DOHH2 (cell line): Measurements from ENCODE around the gene CNTN1.

ENCODE experiments used
- H3F3A ChIP-seq: fragments of 200-600 bp; sonication (generic), shearing (Covaris generic); 2 replicates; pipeline ENCODE4 v1.6.0; 2016; ENCODE audit warnings: antibody characterized with exemption, mild to moderate bottlenecking; ENCODE audit not compliant: control insufficient read depth, insufficient read depth
- H3K27ac ChIP-seq: fragments of 200-600 bp; sonication (generic); 2 replicates; pipeline ENCODE4 v1.5.1; 2014; ENCODE audit warnings: low read depth, mild to moderate bottlenecking, low read length, moderate library complexity
- H3K27me3 ChIP-seq: fragments of 200-600 bp; sonication (generic); 2 replicates; pipeline ENCODE4 v1.6.1; 2014; ENCODE audit warnings: mild to moderate bottlenecking, low read length, mixed read lengths; ENCODE audit not compliant: control insufficient read depth
- H3K36me3 ChIP-seq: fragments of 200-600 bp; sonication (generic); 2 replicates; pipeline ENCODE4 v1.6.1; 2014; ENCODE audit warnings: mild to moderate bottlenecking, low read length, moderate library complexity, mixed read lengths; ENCODE audit not compliant: control insufficient read depth
- H3K4me1 ChIP-seq: fragments of 200-600 bp; sonication (generic); 2 replicates; pipeline ENCODE4 v1.6.1; 2014; ENCODE audit warnings: mild to moderate bottlenecking, low read length, mixed read lengths; ENCODE audit not compliant: control insufficient read depth
- H3K4me2 ChIP-seq: fragments of 200-600 bp; sonication (generic); 2 replicates; pipeline ENCODE4 v1.6.0; 2014; ENCODE audit warnings: mild to moderate bottlenecking, low read length, moderate library complexity
- H3K4me3 ChIP-seq: fragments of 200-600 bp; sonication (generic); 2 replicates; pipeline ENCODE4 v1.5.1; 2014; ENCODE audit warnings: mild to moderate bottlenecking, low read length, mixed read lengths
- H3K79me2 ChIP-seq: fragments of 200-600 bp; sonication (generic); 2 replicates; pipeline ENCODE4 v1.6.1; 2014; ENCODE audit warnings: mild to moderate bottlenecking, low read length, mixed read lengths; ENCODE audit not compliant: control insufficient read depth
- H3K9me2 ChIP-seq: fragments of 200-600 bp; sonication (generic); replicated peaks from 2 replicates; pipeline ENCODE4 v1.6.1; 2014; ENCODE audit warnings: mild to moderate bottlenecking, low read length, mixed read lengths; ENCODE audit not compliant: control insufficient read depth
- H3K9me3 ChIP-seq: fragments of 200-600 bp; sonication (generic); 2 replicates; pipeline ENCODE4 v1.6.1; 2014; ENCODE audit warnings: antibody characterized with exemption, low read length, mixed read lengths; ENCODE audit not compliant: control insufficient read depth, insufficient read depth
- H4K20me1 ChIP-seq: fragments of 200-600 bp; sonication (generic); 2 replicates; pipeline ENCODE4 v1.6.0; 2014; ENCODE audit warnings: low read depth, mild to moderate bottlenecking, antibody characterized with exemption, low read length, moderate library complexity; ENCODE audit not compliant: control insufficient read depth, insufficient read depth
- EZH2phosphoT487 ChIP-seq: fragments of 200-600 bp; sonication (generic); IDR thresholded peaks from 2 replicates; pipeline ENCODE4 v1.6.1; 2017; ENCODE audit warnings: borderline replicate concordance, mild to moderate bottlenecking, antibody characterized with exemption, low read length, moderate library complexity, mixed read lengths
- TF ChIP-seq, protein P1 (sequence below): fragments of 200-600 bp; sonication (generic); IDR thresholded peaks from one replicate; pipeline ENCODE4 v1.5.1; 2014; ENCODE audit warnings: antibody characterized with exemption, mild to moderate bottlenecking, low read depth, low read length; ENCODE audit not compliant: poor library complexity, severe bottlenecking

Gene CNTN1

DNA sequence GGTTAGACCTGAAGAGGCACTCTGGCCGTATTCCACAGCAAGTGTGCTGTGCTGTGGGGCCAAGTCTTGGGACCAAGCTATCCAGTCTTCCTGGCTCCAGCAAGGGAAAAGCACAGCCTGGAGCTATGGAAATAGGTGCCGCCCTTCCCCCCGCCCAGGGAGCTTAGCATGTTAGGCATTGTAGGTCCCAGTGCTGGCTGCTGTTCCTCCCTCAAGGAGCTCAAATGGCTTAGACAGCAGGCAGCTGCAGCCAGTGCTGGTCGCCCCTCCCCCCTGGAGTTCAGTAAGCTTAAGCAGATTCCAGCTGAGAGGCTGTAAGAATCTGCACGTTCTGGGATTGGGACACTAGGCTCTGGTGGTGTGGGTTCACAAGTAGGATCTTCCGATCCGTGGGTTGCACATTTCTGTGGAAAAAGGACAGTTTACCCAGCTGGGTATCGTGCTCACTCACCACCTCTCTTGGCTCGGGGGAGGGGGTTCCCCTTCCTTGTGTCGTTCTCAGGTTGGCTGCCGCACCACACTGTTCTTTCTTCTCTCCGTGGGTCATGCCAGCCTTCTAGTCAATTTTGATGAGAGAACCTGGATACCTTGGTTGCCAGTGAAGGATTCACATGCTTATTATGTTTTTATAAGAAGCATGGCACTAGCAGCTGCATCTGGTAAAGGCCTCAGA, 127.3 kb downstream of the CNTN1 start:
- Histone ChIP-seq H3K36me3 (no peaks in the 10 kb centered on the region), H3K4me2 (no peak overlapping the region), H3K4me3 (no peak overlapping the region), H3K4me1 (no peaks in the 10 kb centered on the region), H3K79me2 (no peaks in the 10 kb centered on the region), H3F3A (no peaks in the 10 kb centered on the region), H3K27ac (no peak overlapping the region), H3K9me3 (no peaks in the 10 kb centered on the region), H3K9me2 (no peaks in the 10 kb centered on the region), H3K27me3 (no peaks in the 10 kb centered on the region), H4K20me1 (no peaks in the 10 kb centered on the region)
- TF ChIP-seq, protein P1, sequence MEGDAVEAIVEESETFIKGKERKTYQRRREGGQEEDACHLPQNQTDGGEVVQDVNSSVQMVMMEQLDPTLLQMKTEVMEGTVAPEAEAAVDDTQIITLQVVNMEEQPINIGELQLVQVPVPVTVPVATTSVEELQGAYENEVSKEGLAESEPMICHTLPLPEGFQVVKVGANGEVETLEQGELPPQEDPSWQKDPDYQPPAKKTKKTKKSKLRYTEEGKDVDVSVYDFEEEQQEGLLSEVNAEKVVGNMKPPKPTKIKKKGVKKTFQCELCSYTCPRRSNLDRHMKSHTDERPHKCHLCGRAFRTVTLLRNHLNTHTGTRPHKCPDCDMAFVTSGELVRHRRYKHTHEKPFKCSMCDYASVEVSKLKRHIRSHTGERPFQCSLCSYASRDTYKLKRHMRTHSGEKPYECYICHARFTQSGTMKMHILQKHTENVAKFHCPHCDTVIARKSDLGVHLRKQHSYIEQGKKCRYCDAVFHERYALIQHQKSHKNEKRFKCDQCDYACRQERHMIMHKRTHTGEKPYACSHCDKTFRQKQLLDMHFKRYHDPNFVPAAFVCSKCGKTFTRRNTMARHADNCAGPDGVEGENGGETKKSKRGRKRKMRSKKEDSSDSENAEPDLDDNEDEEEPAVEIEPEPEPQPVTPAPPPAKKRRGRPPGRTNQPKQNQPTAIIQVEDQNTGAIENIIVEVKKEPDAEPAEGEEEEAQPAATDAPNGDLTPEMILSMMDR, result no peak
- TF ChIP-seq EZH2phosphoT487, result no peak

DNA sequence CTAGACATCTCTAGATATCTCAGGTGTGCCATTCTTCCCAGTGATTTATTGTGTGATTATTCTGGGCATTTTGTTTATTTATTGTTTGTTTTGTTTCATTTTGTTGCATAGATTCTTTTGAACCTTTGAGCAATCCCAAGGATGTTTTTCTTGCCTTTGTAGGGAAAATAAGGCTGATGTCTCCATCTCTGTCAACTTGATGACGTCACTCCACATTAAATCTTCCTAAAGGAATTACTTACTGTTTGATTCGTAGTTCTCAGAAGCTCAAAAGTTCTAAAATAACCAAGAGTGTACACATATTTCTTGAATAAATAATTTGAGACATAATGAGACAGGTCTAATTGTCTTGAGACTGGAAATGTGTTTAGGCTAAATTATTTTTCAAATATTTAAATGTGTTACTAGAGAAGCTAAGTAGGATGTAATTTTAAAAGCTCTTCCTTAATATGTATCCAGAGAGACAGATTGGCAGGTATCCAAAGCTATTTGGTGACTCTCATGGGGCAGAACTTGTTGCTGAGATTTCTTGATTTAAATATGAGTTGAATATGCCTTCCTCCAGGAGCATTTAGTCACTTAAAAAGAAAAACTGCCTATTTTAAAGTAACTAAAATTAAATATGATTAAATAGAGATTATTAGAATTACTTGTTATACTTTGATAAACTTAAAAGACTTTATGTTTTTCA, 128.7 kb downstream of the CNTN1 start:
- Histone ChIP-seq H3K36me3 (no peaks in the 10 kb centered on the region), H3K4me2 (no peak overlapping the region), H3K27ac (no peak overlapping the region), H3F3A (no peaks in the 10 kb centered on the region), H4K20me1 (no peaks in the 10 kb centered on the region), H3K4me1 (no peaks in the 10 kb centered on the region), H3K9me2 (no peaks in the 10 kb centered on the region), H3K27me3 (no peaks in the 10 kb centered on the region), H3K79me2 (no peaks in the 10 kb centered on the region), H3K9me3 (no peaks in the 10 kb centered on the region), H3K4me3 (no peak overlapping the region)
- TF ChIP-seq EZH2phosphoT487, result no peak
- TF ChIP-seq, protein P1, result no peak

DNA sequence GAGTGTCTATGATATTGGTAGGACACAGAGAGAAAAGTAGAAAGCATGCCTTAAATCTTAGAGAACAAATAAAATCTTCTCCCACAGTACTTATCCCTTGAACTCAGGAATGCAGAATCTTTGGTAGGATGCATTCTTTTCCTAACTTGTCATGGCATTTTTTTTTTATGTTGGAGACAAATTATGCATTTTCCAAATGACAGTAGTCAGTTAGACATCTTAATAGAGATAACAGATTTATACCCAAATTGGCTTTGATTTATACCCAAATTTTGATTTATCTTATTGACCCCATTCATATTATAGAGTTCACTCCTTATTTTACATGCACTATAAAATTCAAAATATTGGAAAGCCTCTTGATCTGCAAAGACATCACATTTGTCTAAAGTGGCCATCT, 132.9 kb downstream of the CNTN1 start:
- no peak overlapping the region for H3K27ac ChIP-seq

More for the DNA sequence above, 132.9 kb downstream of the CNTN1 start:
- Histone ChIP-seq H3K79me2 (no peaks in the 10 kb centered on the region), H3K27me3 (no peaks in the 10 kb centered on the region), H3K4me3 (no peak overlapping the region), H4K20me1 (no peaks in the 10 kb centered on the region), H3K4me2 (no peak overlapping the region), H3K9me2 (no peaks in the 10 kb centered on the region), H3K36me3 (no peaks in the 10 kb centered on the region), H3K9me3 (no peaks in the 10 kb centered on the region), H3F3A (no peaks in the 10 kb centered on the region), H3K4me1 (no peaks in the 10 kb centered on the region)
- TF ChIP-seq, protein P1, result no peak
- no peak for TF ChIP-seq EZH2phosphoT487
